Activated CD8-positive, alpha-beta T cell treated with anti-CD3 and anti-CD28 coated beads, Interleukin-2, amount 10 ng/mL, durations not matched to agents 7 days and 5 days (primary cell): Measurements from ENCODE around the gene LMO1. TPM values are rescaled to one million over a fixed set of nuclear protein-coding genes. Genes with fewer than 3 reads are reported as not detected.

Source experiments
- ATAC-seq: fragments of 150-1000 bp; cut with Tn5 transposase; one replicate; pipeline ENCODE4 v1.10.0; 2021; ENCODE audit warnings: moderate library complexity
- CTCF ChIA-PET: fragments of 350-600 bp; sonication (Branson Sonifier 250); formaldehyde crosslinking; loops from one replicate; lab custom pipeline; 2021; ENCODE audit warnings: antibody characterized with exemption; lab: Charles Lee
- POLR2A ChIA-PET: fragments of 350-600 bp; sonication (Branson Sonifier 250); formaldehyde crosslinking; loops from one replicate; lab custom pipeline; 2021; ENCODE audit warnings: antibody characterized with exemption; lab: Charles Lee
- DNase-seq: peaks from one replicate; pipeline ENCODE4 v3.0.0-alpha.2; 2020
- H3K27ac Mint-ChIP-seq: one replicate; pipeline ENCODE4 v1.8.0; 2021; ENCODE audit warnings: mild to moderate bottlenecking, mixed read lengths
- H3K27me3 Mint-ChIP-seq: one replicate; pipeline ENCODE4 v1.8.0; 2021; ENCODE audit warnings: low read depth, mixed read lengths
- H3K36me3 Mint-ChIP-seq: one replicate; pipeline ENCODE4 v1.8.0; 2021; ENCODE audit warnings: low read depth, mixed read lengths
- H3K4me1 Mint-ChIP-seq: one replicate; pipeline ENCODE4 v1.8.0; 2021; ENCODE audit warnings: low read depth, mixed read lengths
- H3K4me3 Mint-ChIP-seq: one replicate; pipeline ENCODE4 v1.8.0; 2021; ENCODE audit warnings: mild to moderate bottlenecking, mixed read lengths
- H3K9me3 Mint-ChIP-seq: one replicate; pipeline ENCODE4 v1.8.0; 2022; ENCODE audit warnings: mixed read lengths; ENCODE audit not compliant: insufficient read depth
- total RNA-seq, 2 experiments: library from RNA; stranded (reverse); gene quantifications; one replicate each; pipeline ENCODE4 v1.2.3, GENCODE V29; 2021

Gene LMO1
- total RNA-seq, 2 experiments from 2014 or later = not detected

- DNase-seq = no peak
- no peak overlapping the region for H3K27ac Mint-ChIP-seq
- no peaks in the 10 kb centered on the region for H3K4me1 Mint-ChIP-seq
- H3K9me3 Mint-ChIP-seq = no peaks in the 10 kb centered on the region
- no peak overlapping the region for H3K4me3 Mint-ChIP-seq
- ChIA-PET CTCF (interaction anchor here (2.7 kb wide), 1 partner anchor 14 kb away, joined by 15 read pairs; the partner anchor contains the start of gene LMO1), POLR2A (no interaction called here)
- H3K36me3 Mint-ChIP-seq = no peaks in the 10 kb centered on the region
- H3K27me3 Mint-ChIP-seq = peaks cover 3% of the 10 kb centered on the region
- ATAC-seq = no peak
These were observed 14.2 kb downstream of the LMO1 start for GRCh38 chr11:8249482-8249881.

- ChIA-PET CTCF (interaction anchor here (2.7 kb wide), 1 partner anchor 14 kb away, joined by 15 read pairs; the partner anchor contains the start of gene LMO1), POLR2A (no interaction called here)
- no peak overlapping the region for H3K27ac Mint-ChIP-seq
- no peak overlapping the region for H3K4me3 Mint-ChIP-seq
- H3K4me1 Mint-ChIP-seq = no peaks in the 10 kb centered on the region
- H3K9me3 Mint-ChIP-seq = no peaks in the 10 kb centered on the region
- peaks cover 3% of the 10 kb centered on the region for H3K27me3 Mint-ChIP-seq
- ATAC-seq (no peak), DNase-seq (no peak)
- no peaks in the 10 kb centered on the region for H3K36me3 Mint-ChIP-seq
These were observed 14.9 kb downstream of the LMO1 start for GRCh38 chr11:8248786-8249185.

DNA sequence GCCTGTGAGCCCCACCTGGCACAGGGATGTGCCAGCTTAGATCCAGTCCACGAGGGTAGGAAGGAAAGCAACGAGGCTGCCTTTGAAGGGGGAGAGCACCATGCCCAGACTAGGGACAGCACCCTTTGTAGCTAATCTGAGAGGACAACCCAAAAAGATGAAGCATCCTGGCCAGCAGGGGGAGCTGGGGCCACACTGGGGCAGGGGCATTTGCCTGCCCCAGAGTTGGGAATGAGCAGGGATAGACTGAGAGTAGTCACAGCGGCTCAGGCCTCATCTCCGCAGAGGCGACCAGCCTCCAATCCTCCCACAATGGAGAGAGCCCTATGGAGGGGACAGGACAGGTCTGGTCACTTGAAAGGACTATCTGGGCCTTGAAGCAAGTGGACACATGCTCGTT lies 16.4 kb downstream of the LMO1 start:
- Mint-ChIP-seq H3K4me3 (no peak overlapping the region), H3K9me3 (no peaks in the 10 kb centered on the region), H3K36me3 (no peaks in the 10 kb centered on the region), H3K4me1 (no peaks in the 10 kb centered on the region), H3K27me3 (peaks cover 3% of the 10 kb centered on the region), H3K27ac (no peak overlapping the region)
- ChIA-PET POLR2A (no interaction called here), CTCF (interaction anchor here (0.8 to 1.3 kb wide), 4 partner anchors 9 to 17 kb away, joined by 3 to 9 read pairs (median 3); partner anchors contain the start of gene LMO1)
- DNase-seq (peak; percentile 23), ATAC-seq (no peak)

- ATAC-seq = no peak
- H3K27me3 Mint-ChIP-seq = peaks cover 3% of the 10 kb centered on the region
- POLR2A ChIA-PET = no interaction called here
- H3K9me3 Mint-ChIP-seq = no peaks in the 10 kb centered on the region
- H3K27ac Mint-ChIP-seq = no peak overlapping the region
- no peak for DNase-seq
- CTCF ChIA-PET = interaction anchor here (1.2 kb wide), 1 partner anchor 20 kb away, joined by 4 read pairs; the partner anchor contains the start of gene LMO1
- no peak overlapping the region for H3K4me3 Mint-ChIP-seq
- no peaks in the 10 kb centered on the region for H3K36me3 Mint-ChIP-seq
- H3K4me1 Mint-ChIP-seq = no peaks in the 10 kb centered on the region
These were observed 20.2 kb downstream of the LMO1 start for GRCh38 chr11:8243458-8243857.

GRCh38 chr11:8242499-8243280 lies 21.0 kb downstream of the LMO1 start:
- ChIA-PET POLR2A (no interaction called here), CTCF (interaction anchor here (1.1 kb wide), 1 partner anchor 21 kb away, joined by 3 read pairs; no protein-coding TSS in a partner anchor)
- peaks cover 2% of the 10 kb centered on the region for H3K27me3 Mint-ChIP-seq
- no peak for ATAC-seq
- H3K9me3 Mint-ChIP-seq = no peaks in the 10 kb centered on the region
- no peak overlapping the region for H3K4me3 Mint-ChIP-seq
- no peaks in the 10 kb centered on the region for H3K36me3 Mint-ChIP-seq
- H3K4me1 Mint-ChIP-seq = no peaks in the 10 kb centered on the region
- DNase-seq = no peak
- no peak overlapping the region for H3K27ac Mint-ChIP-seq

DNA sequence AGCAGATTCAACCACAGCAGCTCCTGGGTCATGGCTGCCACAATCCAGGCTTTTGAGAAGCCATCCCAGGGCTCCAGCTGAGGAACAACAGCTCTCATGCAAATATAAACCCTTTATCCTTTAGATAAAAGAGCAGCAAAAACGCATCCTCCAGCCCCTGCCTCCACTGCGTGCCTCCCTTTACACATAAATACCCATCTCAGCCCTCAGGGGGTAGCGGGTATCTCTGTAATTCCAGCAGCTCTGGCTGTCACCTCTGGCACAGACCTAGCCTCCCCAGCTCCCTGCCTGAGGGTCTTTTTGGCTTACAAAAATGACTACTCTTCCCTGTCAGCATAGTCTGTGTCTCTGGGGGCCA lies 21.6 kb downstream of the LMO1 start:
- POLR2A ChIA-PET = no interaction called here
- H3K9me3 Mint-ChIP-seq = no peaks in the 10 kb centered on the region
- H3K27me3 Mint-ChIP-seq = peaks cover 2% of the 10 kb centered on the region
- no peaks in the 10 kb centered on the region for H3K4me1 Mint-ChIP-seq
- DNase-seq (no peak), ATAC-seq (no peak)
- CTCF ChIA-PET = interaction anchor here (1.1 kb wide), 1 partner anchor 22 kb away, joined by 3 read pairs; no protein-coding TSS in a partner anchor
- H3K36me3 Mint-ChIP-seq = no peaks in the 10 kb centered on the region
- H3K27ac Mint-ChIP-seq = no peak overlapping the region
- no peak overlapping the region for H3K4me3 Mint-ChIP-seq

GRCh38 chr11:8241373-8242117 lies 22.1 kb downstream of the LMO1 start:
- no peaks in the 10 kb centered on the region for H3K4me1 Mint-ChIP-seq
- no peak overlapping the region for H3K27ac Mint-ChIP-seq
- DNase-seq (no peak), ATAC-seq (no peak)
- H3K9me3 Mint-ChIP-seq = no peaks in the 10 kb centered on the region
- no peaks in the 10 kb centered on the region for H3K36me3 Mint-ChIP-seq
- ChIA-PET CTCF (interaction anchor here (1.1 kb wide), 1 partner anchor 22 kb away, joined by 3 read pairs; no protein-coding TSS in a partner anchor), POLR2A (no interaction called here)
- peaks cover 2% of the 10 kb centered on the region for H3K27me3 Mint-ChIP-seq
- no peak overlapping the region for H3K4me3 Mint-ChIP-seq

DNA sequence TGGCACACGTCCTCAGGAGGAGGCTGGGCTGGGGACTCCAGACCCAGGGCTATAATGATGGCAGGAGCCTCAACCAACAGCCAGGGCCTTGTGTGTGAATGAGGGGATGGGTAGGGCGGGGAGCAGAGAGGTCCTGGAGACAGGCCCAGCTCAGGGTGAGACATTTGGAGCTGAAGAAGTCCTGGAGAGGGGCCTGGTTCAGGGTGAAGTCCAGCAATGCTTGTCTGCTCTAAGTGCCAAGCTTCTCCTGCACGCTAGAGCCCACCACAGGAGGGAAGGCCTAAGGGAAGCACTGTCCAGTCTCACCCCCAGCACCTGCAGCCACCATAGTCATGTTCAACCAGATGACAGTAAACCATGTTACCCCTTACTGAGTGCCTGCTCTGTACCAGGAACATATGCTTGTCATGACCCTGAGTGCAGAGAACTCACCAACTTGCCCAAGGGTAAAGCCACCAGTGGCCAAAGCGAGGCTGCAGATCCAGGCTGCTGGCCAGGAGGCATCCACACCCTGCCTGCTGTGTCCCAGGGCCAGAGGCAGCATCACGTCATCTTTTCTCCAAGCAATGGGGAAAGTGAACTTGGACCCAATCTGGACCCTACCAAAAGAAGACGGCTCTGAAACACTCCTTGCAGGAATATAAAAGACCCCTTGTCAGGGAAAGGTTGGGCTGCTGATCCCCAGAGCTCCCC lies 24.0 kb downstream of the LMO1 start:
- DNase-seq = no peak
- Mint-ChIP-seq H3K4me3 (no peak overlapping the region), H3K36me3 (no peaks in the 10 kb centered on the region), H3K9me3 (no peaks in the 10 kb centered on the region), H3K4me1 (peaks cover 4% of the 10 kb centered on the region), H3K27ac (no peak overlapping the region), H3K27me3 (peaks cover 2% of the 10 kb centered on the region)
- POLR2A ChIA-PET = no interaction called here
- ATAC-seq = no peak
- CTCF ChIA-PET = no interaction called here

- CTCF ChIA-PET = no interaction called here
- peaks cover 4% of the 10 kb centered on the region for H3K4me1 Mint-ChIP-seq
- ATAC-seq (no peak), DNase-seq (no peak)
- no peak overlapping the region for H3K4me3 Mint-ChIP-seq
- no peak overlapping the region for H3K27ac Mint-ChIP-seq
- H3K36me3 Mint-ChIP-seq = no peaks in the 10 kb centered on the region
- POLR2A ChIA-PET = no interaction called here
- no peaks in the 10 kb centered on the region for H3K9me3 Mint-ChIP-seq
- H3K27me3 Mint-ChIP-seq = peaks cover 2% of the 10 kb centered on the region
These were observed 24.6 kb downstream of the LMO1 start for GRCh38 chr11:8239040-8239439.

DNA sequence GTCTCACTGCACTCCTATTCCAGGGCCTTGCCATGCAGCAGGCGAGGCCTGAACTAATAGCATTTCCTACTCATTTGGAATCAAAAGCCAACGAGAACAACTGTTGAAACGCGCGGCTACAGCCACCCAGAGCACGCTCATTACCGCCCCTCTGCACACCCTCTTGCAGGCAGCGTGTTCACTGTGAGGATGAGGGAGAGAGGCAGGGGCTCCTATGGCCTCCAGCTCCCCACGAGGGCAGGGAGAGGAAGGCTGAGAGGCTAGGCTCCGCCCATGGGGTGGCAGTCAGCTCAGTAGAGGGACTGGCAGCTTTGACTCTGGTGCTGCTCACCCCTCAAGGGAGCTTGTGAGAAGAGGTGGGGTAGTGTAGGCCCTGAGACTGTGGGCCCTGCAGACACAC lies 26.2 kb downstream of the LMO1 start:
- POLR2A ChIA-PET = no interaction called here
- CTCF ChIA-PET = no interaction called here
- ATAC-seq (no peak), DNase-seq (no peak)
- peaks cover 2% of the 10 kb centered on the region for H3K27me3 Mint-ChIP-seq
- peaks cover 4% of the 10 kb centered on the region for H3K4me1 Mint-ChIP-seq
- no peak overlapping the region for H3K27ac Mint-ChIP-seq
- no peaks in the 10 kb centered on the region for H3K9me3 Mint-ChIP-seq
- H3K36me3 Mint-ChIP-seq = no peaks in the 10 kb centered on the region
- no peak overlapping the region for H3K4me3 Mint-ChIP-seq

DNA sequence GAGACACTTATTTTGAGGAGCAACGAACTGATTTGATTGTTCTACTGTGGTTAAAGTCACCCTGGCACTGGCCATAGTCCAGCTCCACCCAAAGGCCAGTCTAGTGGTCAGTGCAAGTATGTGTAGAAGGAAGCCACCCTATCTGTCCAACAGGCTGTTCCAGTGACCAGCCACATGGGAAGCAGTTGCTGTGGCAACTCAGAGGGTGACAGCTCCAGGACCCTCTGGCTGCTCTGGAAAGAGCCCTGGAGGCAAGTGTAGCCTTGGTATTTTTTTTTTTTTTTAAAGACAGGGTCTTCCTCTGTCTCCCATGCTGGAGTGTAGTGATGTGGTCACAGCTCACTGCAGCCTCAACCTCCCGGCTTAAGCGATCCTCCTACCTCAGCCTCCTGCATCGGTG lies 27.8 kb downstream of the LMO1 start:
- no peaks in the 10 kb centered on the region for H3K27me3 Mint-ChIP-seq
- ChIA-PET POLR2A (no interaction called here), CTCF (no interaction called here)
- no peak for DNase-seq
- H3K4me1 Mint-ChIP-seq = peaks cover 4% of the 10 kb centered on the region
- ATAC-seq = no peak
- no peak overlapping the region for H3K27ac Mint-ChIP-seq
- no peaks in the 10 kb centered on the region for H3K9me3 Mint-ChIP-seq
- no peak overlapping the region for H3K4me3 Mint-ChIP-seq
- H3K36me3 Mint-ChIP-seq = no peaks in the 10 kb centered on the region
